Activated naive CD4-positive, alpha-beta T cell treated with anti-CD3 and anti-CD28 coated beads, Interleukin-2, amount 50 U/mL, for 24 hours (primary cell): Measurements from ENCODE around the gene GPR42.

ENCODE experiments used
- H3K27ac Mint-ChIP-seq: one replicate; pipeline ENCODE4 v1.8.0; 2021; ENCODE audit warnings: mild to moderate bottlenecking, mixed read lengths
- H3K27me3 Mint-ChIP-seq: one replicate; pipeline ENCODE4 v1.8.0; 2021; ENCODE audit warnings: mixed read lengths
- H3K36me3 Mint-ChIP-seq: one replicate; pipeline ENCODE4 v1.8.0; 2021; ENCODE audit warnings: mixed read lengths
- H3K4me1 Mint-ChIP-seq: one replicate; pipeline ENCODE4 v1.8.0; 2021; ENCODE audit warnings: mixed read lengths
- H3K4me3 Mint-ChIP-seq: one replicate; pipeline ENCODE4 v1.8.0; 2021; ENCODE audit warnings: mild to moderate bottlenecking, mixed read lengths
- H3K9me3 Mint-ChIP-seq: one replicate; pipeline ENCODE4 v1.8.0; 2021; ENCODE audit warnings: mixed read lengths

GPR42 gene

DNA sequence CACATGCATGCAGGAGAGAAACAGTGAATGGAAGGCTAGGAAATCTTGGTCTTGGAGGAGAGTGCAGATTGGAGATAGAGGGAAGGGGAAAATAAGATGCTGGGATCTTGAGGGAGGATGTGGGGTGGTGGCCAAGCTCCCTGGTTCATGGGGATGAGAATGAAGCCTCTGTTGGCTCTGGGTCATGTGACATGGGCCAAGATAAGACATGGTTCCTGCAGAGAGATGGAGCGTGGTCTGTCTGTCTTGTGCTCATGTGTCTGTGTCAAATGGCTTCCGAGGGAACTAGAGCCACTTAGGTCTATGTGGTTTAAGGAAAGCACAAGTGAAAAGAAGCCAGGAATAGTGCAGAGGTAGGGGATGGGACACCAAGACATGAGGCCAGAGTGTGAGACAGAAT lies 46.4 kb downstream of the GPR42 start:
- H3K27me3 Mint-ChIP-seq = peaks cover 6% of the 10 kb centered on the region
- H3K36me3 Mint-ChIP-seq = no peaks in the 10 kb centered on the region
- no peaks in the 10 kb centered on the region for H3K4me1 Mint-ChIP-seq
- H3K4me3 Mint-ChIP-seq = no peak overlapping the region
- H3K27ac Mint-ChIP-seq = no peak overlapping the region
- no peaks in the 10 kb centered on the region for H3K9me3 Mint-ChIP-seq

- H3K36me3 Mint-ChIP-seq = no peaks in the 10 kb centered on the region
- H3K4me3 Mint-ChIP-seq = no peak overlapping the region
- no peaks in the 10 kb centered on the region for H3K9me3 Mint-ChIP-seq
- peaks cover 6% of the 10 kb centered on the region for H3K27me3 Mint-ChIP-seq
- H3K27ac Mint-ChIP-seq = no peak overlapping the region
- H3K4me1 Mint-ChIP-seq = no peaks in the 10 kb centered on the region
Measured at GRCh38 chr19:35417713-35418534, 47.1 kb downstream of the GPR42 start.

- no peaks in the 10 kb centered on the region for H3K36me3 Mint-ChIP-seq
- peaks cover 6% of the 10 kb centered on the region for H3K27me3 Mint-ChIP-seq
- no peaks in the 10 kb centered on the region for H3K4me1 Mint-ChIP-seq
- no peak overlapping the region for H3K4me3 Mint-ChIP-seq
- H3K27ac Mint-ChIP-seq = no peak overlapping the region
- no peaks in the 10 kb centered on the region for H3K9me3 Mint-ChIP-seq
Measured at GRCh38 chr19:35419046-35419445, 48.2 kb downstream of the GPR42 start.

- no peaks in the 10 kb centered on the region for H3K36me3 Mint-ChIP-seq
- peaks cover 6% of the 10 kb centered on the region for H3K27me3 Mint-ChIP-seq
- H3K4me1 Mint-ChIP-seq = no peaks in the 10 kb centered on the region
- H3K27ac Mint-ChIP-seq = no peak overlapping the region
- H3K4me3 Mint-ChIP-seq = no peak overlapping the region
- H3K9me3 Mint-ChIP-seq = no peaks in the 10 kb centered on the region
Measured at GRCh38 chr19:35419805-35420204, 48.9 kb downstream of the GPR42 start.

- no peaks in the 10 kb centered on the region for H3K36me3 Mint-ChIP-seq
- H3K4me3 Mint-ChIP-seq = no peak overlapping the region
- H3K9me3 Mint-ChIP-seq = no peaks in the 10 kb centered on the region
- no peak overlapping the region for H3K27ac Mint-ChIP-seq
- H3K27me3 Mint-ChIP-seq = peaks cover under 1% of the 10 kb centered on the region
- no peaks in the 10 kb centered on the region for H3K4me1 Mint-ChIP-seq
Measured at GRCh38 chr19:35421362-35421761, 50.5 kb downstream of the GPR42 start.
